ENCODE measurements around the gene CHGA.

DNA sequence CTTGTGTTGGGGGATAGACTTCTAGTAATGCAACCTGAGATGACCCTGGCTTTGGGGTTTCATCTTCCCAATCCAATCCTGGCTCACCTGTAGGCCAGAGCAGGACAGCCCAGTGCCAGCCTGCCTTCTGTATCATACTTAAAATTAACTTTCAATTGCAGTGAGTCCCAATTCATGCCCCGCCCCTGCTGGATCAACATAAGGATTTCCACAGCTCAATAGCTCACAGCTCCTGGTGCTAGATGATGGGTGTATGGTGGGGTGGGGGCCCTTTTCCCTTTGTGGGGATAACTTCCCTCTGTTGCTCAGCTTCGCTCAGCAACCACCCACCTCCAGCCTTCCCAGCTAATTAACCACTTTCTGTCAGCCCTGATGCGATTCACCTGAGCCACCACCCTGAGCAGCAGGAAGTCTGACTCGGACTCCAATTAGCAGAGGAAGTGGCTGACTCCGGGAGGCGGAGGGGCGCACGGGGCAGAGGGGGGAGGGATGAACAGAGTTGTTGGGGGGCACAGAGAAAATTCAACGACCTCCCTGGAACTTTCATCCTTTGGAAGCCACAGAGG is 24.3 kb upstream of the CHGA start:
- no peak for TF ChIP-seq FOXA2 (IDR thresholded peaks at IDR 0.05)
- no peak for TF ChIP-seq YY1 (IDR thresholded peaks at IDR 0.05)
- TF ChIP-seq JUND (IDR thresholded peaks at IDR 0.05) = no peak
- TF ChIP-seq, protein P1, sequence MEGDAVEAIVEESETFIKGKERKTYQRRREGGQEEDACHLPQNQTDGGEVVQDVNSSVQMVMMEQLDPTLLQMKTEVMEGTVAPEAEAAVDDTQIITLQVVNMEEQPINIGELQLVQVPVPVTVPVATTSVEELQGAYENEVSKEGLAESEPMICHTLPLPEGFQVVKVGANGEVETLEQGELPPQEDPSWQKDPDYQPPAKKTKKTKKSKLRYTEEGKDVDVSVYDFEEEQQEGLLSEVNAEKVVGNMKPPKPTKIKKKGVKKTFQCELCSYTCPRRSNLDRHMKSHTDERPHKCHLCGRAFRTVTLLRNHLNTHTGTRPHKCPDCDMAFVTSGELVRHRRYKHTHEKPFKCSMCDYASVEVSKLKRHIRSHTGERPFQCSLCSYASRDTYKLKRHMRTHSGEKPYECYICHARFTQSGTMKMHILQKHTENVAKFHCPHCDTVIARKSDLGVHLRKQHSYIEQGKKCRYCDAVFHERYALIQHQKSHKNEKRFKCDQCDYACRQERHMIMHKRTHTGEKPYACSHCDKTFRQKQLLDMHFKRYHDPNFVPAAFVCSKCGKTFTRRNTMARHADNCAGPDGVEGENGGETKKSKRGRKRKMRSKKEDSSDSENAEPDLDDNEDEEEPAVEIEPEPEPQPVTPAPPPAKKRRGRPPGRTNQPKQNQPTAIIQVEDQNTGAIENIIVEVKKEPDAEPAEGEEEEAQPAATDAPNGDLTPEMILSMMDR (IDR thresholded peaks at IDR 0.05; ENCODE audit: low read depth, low read length, missing input control) = no peak
- no peak for TF ChIP-seq RAD21 (IDR thresholded peaks at IDR 0.05)
- TF ChIP-seq EGR1 (IDR thresholded peaks at IDR 0.05; ENCODE audit: low read depth in 2 of 2) = no peak

Measured in liver (tissue), 3 donors.